HG03175 (cell line): ENCODE data around the gene ATG13.

Experiments
- ATAC-seq: cut with Tn5 transposase; IDR thresholded peaks from one replicate; pipeline ENCODE4 v1.9.1; 2021; ENCODE audit warnings: mild to moderate bottlenecking, moderate library complexity; ENCODE audit not compliant: unreplicated experiment

Gene ATG13

DNA sequence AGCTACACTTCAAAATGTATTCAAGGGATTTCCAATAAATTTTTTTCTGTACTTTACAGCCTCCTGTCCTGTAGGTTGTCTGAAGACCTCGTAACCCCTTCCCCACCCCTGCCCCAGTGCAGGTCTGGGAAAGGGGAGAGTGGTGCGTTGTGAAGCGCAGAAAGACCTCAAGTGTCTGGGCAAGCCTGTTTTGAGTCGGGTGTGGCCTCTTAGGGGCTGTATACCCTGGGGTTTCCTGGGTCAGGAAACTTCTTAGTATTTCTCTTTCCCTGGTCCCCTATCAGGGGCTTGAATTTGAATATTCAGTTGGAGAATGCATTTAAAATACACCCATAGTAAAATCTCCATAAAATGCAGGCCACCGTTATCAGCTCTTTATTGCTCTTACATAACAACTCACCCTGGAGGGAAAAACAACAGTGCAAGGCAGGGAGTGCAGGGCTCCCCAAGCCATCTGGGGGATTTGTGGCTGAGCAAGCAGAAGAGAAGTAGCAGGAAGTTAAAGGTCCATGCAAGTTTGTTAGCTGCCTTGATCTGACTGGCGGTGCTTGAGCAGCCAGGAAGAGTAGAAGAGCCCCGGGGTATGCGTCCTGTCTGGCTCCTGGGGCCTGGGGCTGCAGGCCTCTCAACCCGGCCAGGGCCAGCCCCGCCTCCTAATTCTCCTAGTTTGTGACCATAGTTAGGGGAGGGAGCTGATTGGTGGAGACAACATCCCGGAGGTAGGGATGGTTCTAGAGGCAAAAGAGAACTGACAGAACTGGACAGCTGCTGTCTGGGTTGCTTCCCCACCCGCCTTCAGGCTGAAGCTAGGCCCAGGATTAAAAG lies 57.3 kb downstream of the ATG13 start:
- no peak for ATAC-seq

DNA sequence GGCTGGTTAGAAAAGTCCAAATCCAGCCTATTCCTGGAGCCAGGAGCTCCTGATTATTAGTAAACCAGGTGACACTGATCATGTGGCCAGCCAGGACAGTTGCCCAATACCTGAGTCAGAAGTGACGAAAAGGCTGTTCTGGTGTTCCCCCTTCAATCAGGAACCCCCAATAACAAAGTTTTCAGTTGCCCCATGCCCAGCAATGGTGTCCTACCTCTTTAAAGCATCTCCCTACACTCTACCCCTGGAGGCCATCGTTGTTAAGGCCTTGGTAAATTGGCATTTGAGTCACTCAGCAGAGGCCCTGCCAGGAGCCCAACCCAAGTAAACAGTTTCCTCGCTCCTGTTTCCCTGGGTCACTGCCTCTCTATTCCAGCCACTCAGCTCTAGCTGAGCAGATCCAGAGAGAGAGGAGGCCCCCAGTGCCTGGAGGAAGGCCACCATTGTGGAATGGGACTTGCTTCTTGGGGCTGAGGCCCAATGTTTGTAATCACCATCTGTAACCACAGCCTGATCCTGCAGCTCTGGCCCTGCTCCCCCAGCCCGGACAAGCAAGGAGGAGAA lies 58.0 kb downstream of the ATG13 start:
- no peak for ATAC-seq

GRCh38 chr11:46675949-46676348 lies 58.6 kb downstream of the ATG13 start:
- no peak for ATAC-seq

GRCh38 chr11:46676436-46677158 lies 59.2 kb downstream of the ATG13 start:
- ATAC-seq, result no peak

- ATAC-seq, result no peak
Measured at GRCh38 chr11:46677169-46677568, 59.8 kb downstream of the ATG13 start.

DNA sequence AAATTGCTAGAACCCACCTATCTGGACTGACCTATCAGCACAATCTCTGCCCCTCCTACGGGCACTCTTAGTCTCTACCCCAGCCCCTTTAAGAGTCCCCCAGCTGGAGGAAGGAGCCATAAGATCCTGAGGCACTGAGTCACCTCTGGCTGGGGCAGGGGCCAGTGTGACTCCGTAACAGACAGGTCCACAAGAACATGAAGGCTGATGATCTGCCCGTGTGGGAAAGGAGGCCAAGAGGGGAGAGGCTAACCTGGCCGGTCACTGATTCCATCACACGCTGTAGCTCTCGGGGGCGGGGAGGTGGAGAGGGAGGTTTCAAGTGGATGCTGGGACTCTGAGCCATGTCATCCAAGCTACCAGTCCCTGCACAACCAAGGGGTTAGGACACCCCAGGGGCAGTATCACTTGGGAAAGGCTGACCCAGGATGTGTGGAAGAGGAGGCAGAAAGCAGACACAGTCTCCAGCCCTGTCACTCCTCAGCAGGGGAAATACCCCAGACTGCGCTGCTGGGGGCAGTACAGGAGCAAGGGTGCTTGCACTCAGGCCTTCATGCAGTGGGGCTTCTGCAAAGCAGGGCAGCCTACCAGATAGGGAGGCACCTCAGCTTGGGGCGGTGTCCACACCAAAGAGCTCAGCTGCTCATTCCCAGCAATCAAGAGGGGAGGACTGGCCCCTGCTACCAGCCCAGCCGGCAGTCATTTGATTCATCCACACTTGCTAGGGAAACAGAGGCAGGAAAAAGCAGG lies 60.8 kb downstream of the ATG13 start:
- ATAC-seq, result no peak

GRCh38 chr11:46678741-46679130 lies 61.4 kb downstream of the ATG13 start:
- no peak for ATAC-seq

DNA sequence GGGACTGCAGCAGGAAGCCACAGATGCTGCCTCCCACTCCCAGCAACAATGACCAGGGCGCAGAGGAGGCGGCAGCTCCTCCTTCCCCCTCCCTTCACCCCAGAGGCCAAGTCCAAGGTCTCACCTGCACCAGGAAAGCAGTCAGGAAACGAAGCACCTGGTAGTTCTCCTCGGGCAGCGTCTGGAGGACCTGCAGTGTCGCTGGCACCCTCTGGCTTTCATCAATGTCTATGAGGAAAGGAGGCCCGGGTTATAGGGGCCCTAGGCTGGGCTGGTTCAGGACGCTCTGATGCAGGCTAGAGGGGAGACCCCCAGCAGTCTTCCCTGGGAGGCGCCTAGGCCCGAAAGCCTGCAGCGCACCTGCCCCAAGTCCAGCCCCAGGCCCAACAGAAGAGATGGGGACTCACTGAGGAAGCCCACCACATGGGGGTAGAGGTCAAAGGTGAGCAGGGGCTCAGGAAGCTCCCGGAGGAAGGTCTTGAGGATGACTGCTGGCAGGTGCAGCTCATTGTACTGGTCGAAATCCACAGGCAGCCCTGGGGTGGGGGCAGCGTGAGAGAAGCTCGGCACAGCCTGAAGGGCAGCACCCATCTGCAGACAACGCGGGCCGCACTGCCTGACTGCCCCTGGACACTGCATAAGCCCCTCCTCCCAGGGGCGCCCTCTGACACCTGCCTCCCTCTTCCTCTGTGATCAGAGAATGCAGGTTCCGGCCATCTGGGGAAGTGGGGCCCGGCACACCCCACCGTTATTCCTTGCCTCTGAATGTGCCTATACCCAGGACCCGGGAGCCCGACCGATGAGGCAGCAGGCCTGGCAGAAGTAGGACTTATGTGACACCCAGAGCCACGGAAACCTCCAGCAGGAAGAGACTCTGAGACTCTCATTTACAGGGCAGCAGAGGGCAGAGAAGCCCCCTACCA lies 62.1 kb downstream of the ATG13 start:
- no peak for ATAC-seq

DNA sequence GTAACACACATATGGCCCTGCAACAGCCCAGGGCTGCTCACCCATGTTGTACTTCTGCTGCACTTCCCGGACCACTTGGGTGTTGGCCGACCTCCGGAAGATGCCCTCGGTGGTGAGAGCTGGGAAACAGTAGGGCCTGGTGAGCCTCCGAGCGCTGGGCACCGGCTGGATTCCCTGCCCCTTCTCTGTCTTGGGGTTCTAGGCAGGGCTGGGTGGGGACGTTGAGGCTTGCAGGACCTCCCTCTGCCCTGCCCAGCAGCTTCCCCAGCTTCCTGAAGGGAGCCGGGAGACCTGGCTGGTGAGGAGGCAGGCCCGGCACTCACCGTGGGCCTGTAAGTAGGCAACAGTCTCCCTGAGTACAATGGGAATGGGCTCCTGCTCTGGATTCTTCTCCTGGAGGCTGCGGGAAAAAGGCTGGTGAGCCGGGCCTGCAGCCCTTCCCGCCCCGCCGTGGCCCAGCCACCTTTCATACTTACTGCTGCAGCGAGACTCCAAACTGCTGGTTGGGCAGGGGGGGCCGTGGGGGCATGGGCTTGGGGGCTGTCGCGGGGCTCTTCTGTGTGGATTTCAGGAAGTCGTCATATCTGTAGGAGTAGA lies 62.9 kb downstream of the ATG13 start:
- ATAC-seq, result no peak

DNA sequence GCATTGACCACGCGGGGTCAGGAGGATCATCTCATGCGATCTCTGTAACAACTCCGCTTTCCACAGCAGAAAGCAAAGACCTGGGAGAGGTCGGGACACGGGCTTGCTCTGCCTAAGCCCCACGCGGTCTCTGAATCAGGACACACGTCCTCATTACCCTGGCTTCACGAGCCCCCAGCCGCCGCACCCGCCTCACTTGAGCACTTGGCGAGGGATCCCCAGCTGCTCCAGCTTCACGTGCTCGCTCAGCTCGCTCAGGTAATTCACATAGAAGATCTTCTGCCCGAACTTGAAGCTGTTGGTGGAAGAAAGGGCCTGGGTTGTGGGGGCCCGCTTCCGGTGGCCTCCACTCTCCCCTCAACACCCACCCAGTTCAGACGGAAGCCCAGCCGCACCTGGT lies 63.5 kb downstream of the ATG13 start:
- ATAC-seq, result no peak

DNA sequence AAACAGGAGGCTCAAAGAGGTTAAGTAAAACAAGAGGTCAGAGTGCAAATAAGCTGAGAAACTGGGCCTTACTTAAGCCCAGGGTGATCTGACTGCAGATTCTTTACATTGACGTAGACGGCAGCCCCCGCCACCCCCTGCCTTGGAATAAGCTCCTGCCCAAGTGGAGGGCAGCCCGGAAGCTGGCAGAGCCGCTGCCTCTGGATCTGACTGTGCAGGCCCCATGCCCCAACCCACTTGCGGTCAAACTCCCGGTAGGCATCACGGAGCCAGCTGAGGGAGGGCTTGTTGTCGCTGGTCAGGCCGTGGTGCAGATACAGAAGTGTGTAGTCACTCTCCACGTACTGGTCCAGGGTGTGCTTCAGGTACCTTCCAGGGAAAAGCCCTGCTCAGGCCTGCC lies 64.5 kb downstream of the ATG13 start:
- ATAC-seq, result no peak

- ATAC-seq, result no peak
Measured at GRCh38 chr11:46682773-46683752, 65.7 kb downstream of the ATG13 start.

GRCh38 chr11:46684367-46684766 lies 67.0 kb downstream of the ATG13 start:
- no peak for ATAC-seq

DNA sequence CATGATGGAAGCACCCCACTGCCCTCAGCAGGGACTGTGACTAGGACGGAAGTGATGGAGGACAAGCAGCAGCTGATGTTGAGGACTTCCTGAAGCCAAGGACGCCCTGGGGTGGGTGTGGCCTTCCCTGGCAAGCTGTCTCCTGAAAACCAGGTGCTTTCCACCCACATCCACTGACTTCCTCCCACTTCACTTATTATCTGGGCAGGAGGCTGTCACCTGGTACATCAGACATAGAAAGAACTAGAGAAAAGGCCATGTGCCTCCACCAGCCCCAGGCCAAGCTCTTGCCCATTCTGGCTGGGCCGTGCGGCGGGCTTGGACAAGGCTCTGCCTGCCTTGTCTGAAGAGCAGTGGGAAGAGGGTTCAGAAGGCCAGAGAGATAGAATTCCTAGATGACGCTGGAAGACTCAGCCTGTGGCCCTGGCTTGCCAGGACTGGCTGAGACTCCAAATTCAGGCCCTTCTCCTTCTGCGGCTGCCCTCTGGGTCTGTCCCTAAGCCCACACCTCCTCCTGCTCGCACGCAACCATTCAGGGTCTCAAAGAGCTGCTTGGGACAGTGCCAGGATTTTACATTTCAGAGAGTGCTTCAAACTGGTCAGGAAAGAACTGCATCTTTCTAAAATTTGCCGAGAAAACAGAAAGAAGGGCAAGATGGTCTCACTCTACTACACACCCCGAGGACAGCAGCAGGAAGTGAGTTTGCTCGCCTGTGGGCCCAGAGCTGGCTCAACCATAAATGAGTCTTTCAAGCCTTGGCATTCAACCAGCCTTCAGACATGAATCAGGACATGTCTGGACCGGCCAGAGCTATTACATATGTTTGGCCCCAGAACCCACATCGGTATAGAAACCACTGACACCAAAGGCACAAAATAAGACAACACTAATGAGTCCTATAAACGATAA lies 69.8 kb downstream of the ATG13 start:
- no peak for ATAC-seq

DNA sequence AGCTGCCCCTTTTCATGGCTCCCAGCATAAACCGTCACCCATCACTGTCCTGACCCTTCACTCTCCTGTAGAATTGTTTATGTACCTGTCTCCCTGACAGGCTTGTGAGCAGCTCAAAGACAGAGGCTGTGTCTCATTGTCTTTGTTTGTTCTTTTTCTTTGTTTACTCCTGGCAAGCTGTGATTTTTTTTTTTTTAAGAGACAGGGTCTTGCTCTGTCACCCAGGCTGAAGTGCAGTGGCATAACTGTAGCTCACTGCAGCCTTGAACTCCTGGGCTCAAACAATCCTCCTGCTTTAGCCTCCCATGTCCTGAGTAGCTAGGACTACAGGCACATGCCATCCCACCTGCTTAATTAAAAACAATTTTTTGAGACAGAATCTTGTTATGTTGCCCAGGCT lies 73.3 kb downstream of the ATG13 start:
- ATAC-seq, result no peak

- no peak for ATAC-seq
Measured at GRCh38 chr11:46692450-46692849, 75.1 kb downstream of the ATG13 start.

DNA sequence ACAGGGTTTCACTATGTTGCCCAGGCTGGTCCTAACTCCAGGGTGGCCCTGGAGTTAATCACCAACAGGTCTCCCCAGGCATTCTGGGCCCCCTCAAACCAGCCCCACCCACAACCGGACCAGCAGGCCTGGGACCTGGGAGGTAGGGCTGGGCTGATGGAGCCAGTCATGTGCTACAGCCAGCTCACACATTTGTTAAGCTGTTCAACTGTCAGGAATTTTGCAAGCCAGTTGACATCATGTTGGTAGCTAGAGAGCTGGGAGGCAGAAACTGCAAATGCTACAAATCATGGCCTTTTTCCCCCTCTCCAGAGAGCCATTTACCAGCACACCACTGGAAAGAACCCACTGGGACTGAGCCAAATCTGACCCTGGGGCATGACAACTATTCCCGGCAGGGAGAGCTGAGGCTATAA lies 76.3 kb downstream of the ATG13 start:
- no peak for ATAC-seq

GRCh38 chr11:46694072-46694471 lies 76.7 kb downstream of the ATG13 start:
- ATAC-seq, result no peak
